HAP-1 (cell line): ENCODE measurements around the gene WDSUB1.

Experiments used
- DNase-seq, 2 experiments: peaks; one replicate each; pipeline ENCODE4 v3.0.0-alpha.2; 2016 to 2020; ENCODE audit warnings: low spot score in 2 of 2
- H3K27me3 ChIP-seq: fragments of 250-450 bp; sonication (Bioruptor Pico); 2 replicates; pipeline ENCODE4 v1.5.1; 2020; ENCODE audit warnings: low read depth, mild to moderate bottlenecking, moderate library complexity
- H3K36me3 ChIP-seq: fragments of 250-450 bp; sonication (Bioruptor Pico); replicated peaks from 2 replicates; pipeline ENCODE4 v1.5.1; 2020; ENCODE audit warnings: mild to moderate bottlenecking
- H3K4me1 ChIP-seq: fragments of 250-450 bp; sonication (Bioruptor Pico); 2 replicates; pipeline ENCODE4 v1.5.1; 2020; ENCODE audit warnings: mild to moderate bottlenecking
- H3K4me3 ChIP-seq: fragments of 250-450 bp; sonication (Bioruptor Pico); 2 replicates; pipeline ENCODE4 v1.5.1; 2020; ENCODE audit warnings: mild to moderate bottlenecking, moderate library complexity
- H3K9me3 ChIP-seq: fragments of 250-450 bp; sonication (Bioruptor Pico); 2 replicates; pipeline ENCODE4 v1.5.1; 2020; ENCODE audit warnings: mild to moderate bottlenecking, moderate library complexity
- in situ Hi-C: fragments of 300-500 bp; cut with MboI; formaldehyde crosslinking; loops from 3 replicates; pipeline ENCODE4 v1.14.3; 2020; ENCODE audit warnings: low sequenced_read_pairs, inconsistent platforms, mixed read lengths

Gene WDSUB1

DNA sequence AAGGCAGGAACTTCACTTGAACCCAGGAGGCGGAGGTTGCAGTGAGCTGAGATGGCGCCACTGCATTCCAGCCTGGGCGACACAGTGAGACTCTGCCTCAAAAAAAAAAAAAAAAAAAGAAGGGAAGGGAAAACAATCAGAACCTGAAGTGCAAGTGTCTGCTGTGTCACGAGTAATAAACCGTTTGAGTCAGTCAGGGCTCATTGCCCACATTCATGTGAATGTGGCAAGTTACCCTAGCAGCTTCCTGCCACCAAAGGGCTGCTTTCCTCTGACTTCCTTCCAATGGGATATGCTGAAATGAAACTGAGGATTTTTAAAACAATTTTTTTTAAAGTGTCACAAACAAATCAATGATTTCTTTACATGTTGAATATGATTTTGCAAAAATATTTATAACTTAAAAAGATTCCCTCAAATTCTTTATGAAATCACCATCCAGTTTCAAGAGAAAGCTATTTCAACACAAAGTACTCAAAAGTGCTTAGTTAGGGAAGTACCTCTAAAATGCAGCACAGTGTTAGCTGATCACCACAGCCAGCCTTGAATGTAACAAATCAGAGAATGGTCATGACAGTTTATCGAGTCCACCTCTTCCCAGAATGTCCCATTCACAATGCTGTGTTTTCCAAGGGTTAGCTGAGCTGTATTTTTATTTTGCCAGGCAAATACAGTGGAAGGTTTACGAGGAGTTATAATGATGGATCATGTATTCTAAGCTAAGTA is 36.4 kb downstream of the WDSUB1 start:
- no peaks in the 10 kb centered on the region for H3K9me3 ChIP-seq
- in situ Hi-C loops = no loop called here
- no peaks in the 10 kb centered on the region for H3K27me3 ChIP-seq
- H3K4me3 ChIP-seq = no peak overlapping the region
- no peak for DNase-seq
- peaks cover 9% of the 10 kb centered on the region; the same call in 1 of the 2 replicates for H3K36me3 ChIP-seq
- no peaks in the 10 kb centered on the region; the same call in 1 of the 2 replicates for H3K4me1 ChIP-seq

DNA sequence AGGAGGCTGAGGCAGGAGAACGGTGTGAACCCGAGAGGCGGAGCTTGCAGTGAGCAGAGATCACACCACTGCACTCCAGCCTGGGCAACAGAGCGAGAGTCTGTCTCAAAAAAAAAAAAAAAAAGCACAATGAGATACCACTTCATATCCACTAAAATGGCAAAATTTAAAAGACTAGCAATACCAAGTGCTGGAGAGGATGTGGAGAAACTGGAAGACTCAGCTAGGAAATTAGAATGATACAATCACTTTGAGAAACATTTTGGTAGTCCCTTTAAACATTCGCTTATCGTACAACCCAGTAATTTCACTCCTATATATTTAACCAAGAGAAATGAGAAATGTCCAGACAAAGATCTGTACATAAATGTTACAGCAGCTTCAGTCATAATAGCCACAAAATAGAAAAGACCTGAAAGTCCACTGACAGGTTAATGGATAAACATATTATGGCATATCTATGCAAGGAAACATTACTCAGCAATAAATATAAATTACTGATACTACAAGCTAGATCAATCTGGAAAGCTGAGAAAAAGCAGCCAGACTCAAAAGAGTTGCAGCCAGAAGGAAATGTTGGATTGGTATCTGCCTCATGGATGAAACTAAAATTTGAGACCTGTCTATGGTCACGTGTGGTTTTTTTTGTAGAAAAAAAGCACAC is 40.0 kb downstream of the WDSUB1 start:
- Histone ChIP-seq H3K27me3 (no peaks in the 10 kb centered on the region), H3K36me3 (peaks cover 5% of the 10 kb centered on the region; the same call in 1 of the 2 replicates), H3K9me3 (no peaks in the 10 kb centered on the region), H3K4me3 (no peak overlapping the region), H3K4me1 (peaks cover 8% of the 10 kb centered on the region)
- no peak for DNase-seq
- in situ Hi-C loops = no loop called here

DNA sequence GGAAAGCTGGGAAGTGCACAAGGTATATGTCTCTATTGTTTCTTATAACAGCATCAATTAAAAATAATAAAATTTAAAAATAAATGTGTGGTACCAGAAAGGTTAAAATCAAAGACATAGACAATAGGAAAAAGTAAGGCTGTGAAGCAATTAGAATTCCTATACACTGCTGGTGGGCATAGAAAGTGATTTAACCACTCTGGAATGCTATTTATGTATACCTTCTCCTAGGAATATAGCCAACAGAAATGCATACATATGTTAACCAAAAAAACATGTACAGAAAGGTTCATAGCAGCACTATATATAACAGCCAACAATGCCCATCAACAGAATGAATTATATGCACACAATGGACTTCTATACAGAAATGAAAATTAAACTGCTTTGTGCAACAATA is 43.0 kb downstream of the WDSUB1 start:
- DNase-seq = peak in 1 of 2 experiments; percentile 17
- no peaks in the 10 kb centered on the region for H3K27me3 ChIP-seq
- in situ Hi-C loops = no loop called here
- H3K36me3 ChIP-seq = peaks cover 5% of the 10 kb centered on the region
- H3K9me3 ChIP-seq = no peaks in the 10 kb centered on the region
- H3K4me1 ChIP-seq = peaks cover 8% of the 10 kb centered on the region
- no peak overlapping the region for H3K4me3 ChIP-seq

DNA sequence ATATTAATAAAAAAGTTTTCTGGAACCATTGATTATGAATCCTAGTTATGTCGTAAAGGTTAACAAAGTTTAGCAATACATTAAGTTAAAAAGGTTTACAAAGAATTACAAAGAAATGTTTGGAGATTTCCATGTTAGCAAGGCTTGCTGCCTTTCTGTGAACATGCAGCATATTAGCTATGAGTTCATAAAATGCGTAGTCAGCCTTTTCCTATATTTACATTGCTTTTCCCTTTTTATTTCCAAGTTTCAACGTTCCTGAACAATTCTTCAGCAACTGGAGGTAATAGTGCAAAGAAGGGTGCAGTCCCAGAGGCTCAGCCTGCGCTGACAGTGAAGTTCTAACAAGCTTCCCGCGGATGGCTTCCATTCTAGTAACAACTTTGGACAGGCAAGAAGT is 51.6 kb downstream of the WDSUB1 start:
- Histone ChIP-seq H3K27me3 (no peaks in the 10 kb centered on the region), H3K4me1 (no peaks in the 10 kb centered on the region), H3K4me3 (no peak overlapping the region), H3K36me3 (no peaks in the 10 kb centered on the region; the same call in 1 of the 2 replicates), H3K9me3 (no peaks in the 10 kb centered on the region)
- no peak for DNase-seq
- in situ Hi-C loops = no loop called here

DNA sequence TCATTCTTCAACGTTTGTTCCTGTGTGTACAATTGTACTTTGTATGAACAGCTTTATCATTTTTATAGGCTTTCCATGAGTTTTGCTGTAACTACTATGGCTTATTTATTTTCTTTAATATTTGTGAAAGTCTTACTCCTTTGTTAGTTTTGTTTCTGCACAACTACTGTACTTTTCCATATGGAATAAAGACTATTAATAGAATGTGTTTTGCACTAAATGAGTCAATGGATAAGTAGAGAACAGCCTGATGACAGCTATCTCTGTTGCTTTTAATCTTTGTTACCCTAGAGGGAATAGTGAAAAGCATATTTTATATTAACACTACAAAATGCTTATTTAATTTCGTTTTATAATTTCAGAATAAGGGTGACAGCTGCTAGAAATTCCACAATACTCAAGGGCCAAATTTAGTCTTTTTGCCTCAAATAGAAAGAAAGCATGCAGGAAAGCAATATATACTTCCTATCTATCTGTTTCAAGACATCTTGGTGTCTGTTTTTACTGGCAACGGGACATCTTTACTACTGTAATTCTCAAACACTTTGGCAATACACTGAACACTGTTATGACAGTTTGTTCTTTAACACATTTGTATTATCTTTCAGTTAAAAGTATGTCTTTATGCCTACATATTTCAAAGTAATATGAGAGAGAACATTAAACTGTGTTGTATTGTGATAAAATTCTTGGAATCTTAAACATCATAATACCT is 53.9 kb downstream of the WDSUB1 start:
- Histone ChIP-seq H3K4me1 (no peaks in the 10 kb centered on the region), H3K27me3 (no peaks in the 10 kb centered on the region), H3K9me3 (no peaks in the 10 kb centered on the region), H3K36me3 (no peaks in the 10 kb centered on the region; the same call in 1 of the 2 replicates), H3K4me3 (no peak overlapping the region)
- in situ Hi-C loops = no loop called here
- DNase-seq = no peak

DNA sequence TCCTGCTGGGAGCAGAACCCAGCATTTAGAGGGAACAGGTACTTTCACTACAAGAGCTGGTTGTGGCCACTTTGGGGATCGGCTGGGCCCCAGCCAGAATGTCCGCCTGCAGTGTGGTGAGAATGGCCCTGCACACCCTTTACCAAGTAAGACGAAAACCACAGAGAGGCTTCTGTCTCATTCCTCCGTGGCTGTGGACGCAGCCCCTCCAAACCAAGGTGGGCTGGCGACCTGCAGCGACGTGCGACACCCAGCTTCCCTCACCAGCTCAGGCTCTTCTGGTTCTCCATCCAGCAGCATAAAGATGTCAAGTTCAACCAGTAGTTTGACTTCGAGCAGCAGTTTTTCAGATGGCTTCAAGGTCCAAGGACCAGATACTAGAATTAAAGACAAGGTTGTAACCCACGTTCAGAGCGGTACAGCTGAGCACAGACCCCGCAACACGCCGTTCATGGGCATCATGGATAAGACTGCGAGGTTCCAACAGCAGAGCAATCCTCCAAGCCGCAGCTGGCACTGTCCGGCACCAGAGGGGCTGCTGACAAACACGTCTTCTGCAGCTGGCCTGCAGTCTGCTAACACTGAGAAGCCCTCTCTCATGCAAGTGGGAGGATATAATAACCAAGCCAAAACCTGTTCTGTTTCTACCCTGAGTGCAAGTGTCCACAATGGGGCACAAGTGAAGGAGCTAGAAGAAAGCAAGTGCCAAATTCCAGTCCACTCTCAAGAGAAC is 56.2 kb downstream of the WDSUB1 start:
- H3K4me1 ChIP-seq = peaks cover 5% of the 10 kb centered on the region; the same call in 1 of the 2 replicates
- no peaks in the 10 kb centered on the region for H3K27me3 ChIP-seq
- no peak overlapping the region for H3K4me3 ChIP-seq
- no peak for DNase-seq
- in situ Hi-C loops = no loop called here
- no peaks in the 10 kb centered on the region for H3K9me3 ChIP-seq
- H3K36me3 ChIP-seq = no peaks in the 10 kb centered on the region; the same call in 1 of the 2 replicates

DNA sequence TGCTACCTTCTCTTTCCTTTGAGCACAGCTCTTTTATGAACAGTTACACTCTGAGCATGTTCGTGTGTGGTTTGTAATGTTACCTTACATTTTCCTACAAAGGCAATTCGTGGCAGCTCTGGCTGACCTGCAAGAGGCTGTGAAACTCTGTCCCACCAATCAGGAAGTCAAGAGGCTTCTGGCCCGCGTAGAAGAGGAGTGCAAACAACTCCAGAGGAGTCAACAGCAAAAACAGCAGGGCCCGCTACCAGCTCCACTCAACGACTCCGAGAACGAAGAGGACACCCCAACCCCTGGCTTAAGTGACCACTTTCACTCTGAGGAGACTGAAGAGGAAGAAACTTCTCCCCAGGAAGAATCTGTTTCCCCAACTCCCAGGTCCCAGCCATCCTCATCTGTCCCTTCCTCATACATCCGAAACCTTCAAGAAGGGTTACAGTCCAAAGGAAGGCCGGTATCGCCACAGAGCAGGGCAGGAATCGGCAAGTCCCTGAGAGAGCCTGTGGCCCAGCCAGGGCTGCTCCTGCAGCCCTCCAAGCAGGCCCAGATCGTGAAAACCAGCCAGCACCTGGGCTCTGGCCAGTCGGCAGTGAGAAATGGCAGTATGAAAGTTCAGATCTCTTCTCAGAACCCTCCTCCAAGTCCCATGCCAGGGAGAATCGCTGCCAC is 56.9 kb downstream of the WDSUB1 start:
- H3K9me3 ChIP-seq = no peaks in the 10 kb centered on the region
- H3K27me3 ChIP-seq = no peaks in the 10 kb centered on the region
- DNase-seq = no peak
- no peaks in the 10 kb centered on the region; the same call in 1 of the 2 replicates for H3K36me3 ChIP-seq
- in situ Hi-C loops = no loop called here
- peaks cover 5% of the 10 kb centered on the region; the same call in 1 of the 2 replicates for H3K4me1 ChIP-seq
- no peak overlapping the region for H3K4me3 ChIP-seq

DNA sequence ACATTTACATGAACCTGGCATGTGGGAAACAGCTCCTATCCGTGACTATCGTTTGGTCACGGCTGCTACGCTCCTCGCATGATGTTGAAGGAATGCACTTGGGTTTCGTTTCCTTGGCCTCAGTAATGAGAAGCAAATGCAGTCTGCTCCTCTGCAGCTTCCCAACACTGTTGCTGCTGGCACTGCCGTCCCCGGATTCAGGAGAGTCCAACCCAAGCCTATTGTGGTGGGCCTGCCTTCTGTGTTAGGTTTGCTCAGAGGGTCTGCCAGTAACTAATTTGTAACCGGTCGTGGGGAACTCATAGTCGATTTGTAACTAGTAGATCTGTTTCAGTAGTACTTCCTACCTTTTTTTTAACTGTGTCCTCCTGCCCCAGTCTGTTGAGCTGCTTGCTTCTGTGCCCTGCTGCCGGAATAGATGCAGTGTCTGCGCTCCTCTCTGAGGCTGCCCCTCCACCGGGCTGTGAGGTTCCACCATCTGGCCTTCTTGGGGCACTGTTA is 58.4 kb downstream of the WDSUB1 start:
- no peaks in the 10 kb centered on the region; the same call in 1 of the 2 replicates for H3K36me3 ChIP-seq
- in situ Hi-C loops = no loop called here

DNA sequence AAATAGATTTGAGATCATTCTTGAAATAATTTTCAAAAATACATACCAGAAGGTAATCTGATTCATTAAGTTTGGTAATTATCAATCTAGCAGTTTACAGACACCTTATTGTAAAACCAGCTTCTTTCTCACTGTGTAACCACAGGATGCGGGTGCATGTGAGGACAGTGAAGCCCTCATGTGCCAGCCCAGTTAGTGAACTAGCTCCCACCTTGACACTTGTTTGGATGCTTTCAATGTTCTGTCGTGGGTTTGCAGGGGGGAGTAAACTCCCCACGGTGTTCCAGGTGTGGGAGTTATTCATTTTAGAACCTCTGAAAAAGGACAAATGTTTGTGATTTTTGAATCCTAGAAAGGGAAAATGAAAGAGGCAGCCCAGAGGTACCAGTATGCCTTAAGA is 59.0 kb downstream of the WDSUB1 start:
- Histone ChIP-seq H3K9me3 (no peaks in the 10 kb centered on the region), H3K27me3 (no peaks in the 10 kb centered on the region), H3K4me1 (peaks cover 5% of the 10 kb centered on the region; the same call in 1 of the 2 replicates), H3K4me3 (no peak overlapping the region), H3K36me3 (no peaks in the 10 kb centered on the region; the same call in 1 of the 2 replicates)
- in situ Hi-C loops = no loop called here
- no peak for DNase-seq

More for the DNA sequence above, 58.4 kb downstream of the WDSUB1 start:
- Histone ChIP-seq H3K4me1 (peaks cover 5% of the 10 kb centered on the region; the same call in 1 of the 2 replicates), H3K4me3 (no peak overlapping the region), H3K9me3 (no peaks in the 10 kb centered on the region), H3K27me3 (no peaks in the 10 kb centered on the region)
- DNase-seq = no peak

DNA sequence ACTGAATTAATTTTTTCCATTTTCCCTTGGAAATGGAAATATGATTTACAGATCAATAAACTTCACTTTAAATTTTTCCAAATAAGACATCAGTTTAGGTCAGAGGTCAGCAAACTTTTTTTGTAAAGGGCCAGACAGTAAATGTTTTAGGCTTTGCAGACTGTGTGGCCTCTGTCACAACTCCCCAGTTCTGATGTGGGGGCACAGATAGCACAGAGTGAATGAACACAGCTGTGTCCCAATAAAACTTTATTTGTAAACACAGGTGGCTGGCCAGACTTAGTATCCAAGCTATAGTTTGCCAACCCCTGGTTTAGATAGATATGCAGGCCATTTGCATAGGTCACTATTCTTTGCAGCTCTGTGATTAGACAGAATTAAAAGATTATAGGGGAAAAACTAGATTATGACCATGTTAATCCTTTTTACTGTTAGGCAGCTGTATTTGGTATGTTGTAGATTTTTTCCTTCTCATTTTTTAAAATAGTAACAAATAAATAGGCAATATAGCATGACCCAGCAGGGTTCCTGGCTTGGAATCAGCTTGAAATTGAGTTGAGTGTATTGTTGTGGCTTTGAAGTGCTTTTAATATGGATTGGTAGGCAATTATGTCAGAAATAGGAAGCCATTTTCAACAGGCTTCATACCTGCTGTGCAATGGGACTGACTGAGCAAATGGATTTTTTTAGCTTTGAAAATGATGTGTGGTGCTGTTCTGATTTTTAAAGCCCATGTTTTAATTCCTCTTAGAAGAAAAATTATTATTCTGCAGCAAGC is 59.7 kb downstream of the WDSUB1 start:
- in situ Hi-C loops = no loop called here
- DNase-seq = no peak
- no peak overlapping the region for H3K4me3 ChIP-seq
- no peaks in the 10 kb centered on the region for H3K27me3 ChIP-seq
- no peaks in the 10 kb centered on the region; the same call in 1 of the 2 replicates for H3K36me3 ChIP-seq
- peaks cover 5% of the 10 kb centered on the region; the same call in 1 of the 2 replicates for H3K4me1 ChIP-seq
- no peaks in the 10 kb centered on the region for H3K9me3 ChIP-seq

DNA sequence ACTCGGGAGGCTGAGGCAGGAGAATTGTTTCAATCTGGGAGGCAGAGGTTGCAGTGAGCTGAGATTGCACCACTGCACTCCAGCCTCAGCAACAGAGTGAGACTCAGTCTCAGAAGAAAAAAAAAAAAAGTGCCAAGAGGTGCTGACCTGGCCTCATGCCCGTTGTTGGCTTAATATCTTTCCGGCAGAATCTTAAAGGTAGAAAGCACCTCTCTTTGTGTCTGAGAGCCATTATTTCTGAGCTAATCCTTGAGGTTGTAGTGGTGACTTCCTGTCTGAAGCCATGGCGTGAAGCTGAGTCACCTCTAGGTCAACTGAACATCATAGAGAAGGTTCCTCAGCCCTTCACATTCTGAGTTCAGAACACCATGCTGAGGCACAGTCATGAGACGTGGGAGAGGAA is 60.4 kb downstream of the WDSUB1 start:
- no peaks in the 10 kb centered on the region for H3K27me3 ChIP-seq
- H3K4me1 ChIP-seq = peaks cover 5% of the 10 kb centered on the region; the same call in 1 of the 2 replicates
- no peaks in the 10 kb centered on the region; the same call in 1 of the 2 replicates for H3K36me3 ChIP-seq
- no peaks in the 10 kb centered on the region for H3K9me3 ChIP-seq
- no peak for DNase-seq
- in situ Hi-C loops = no loop called here
- no peak overlapping the region for H3K4me3 ChIP-seq
